ENCODE data around the gene CYP2D6.

Gene CYP2D6

DNA sequence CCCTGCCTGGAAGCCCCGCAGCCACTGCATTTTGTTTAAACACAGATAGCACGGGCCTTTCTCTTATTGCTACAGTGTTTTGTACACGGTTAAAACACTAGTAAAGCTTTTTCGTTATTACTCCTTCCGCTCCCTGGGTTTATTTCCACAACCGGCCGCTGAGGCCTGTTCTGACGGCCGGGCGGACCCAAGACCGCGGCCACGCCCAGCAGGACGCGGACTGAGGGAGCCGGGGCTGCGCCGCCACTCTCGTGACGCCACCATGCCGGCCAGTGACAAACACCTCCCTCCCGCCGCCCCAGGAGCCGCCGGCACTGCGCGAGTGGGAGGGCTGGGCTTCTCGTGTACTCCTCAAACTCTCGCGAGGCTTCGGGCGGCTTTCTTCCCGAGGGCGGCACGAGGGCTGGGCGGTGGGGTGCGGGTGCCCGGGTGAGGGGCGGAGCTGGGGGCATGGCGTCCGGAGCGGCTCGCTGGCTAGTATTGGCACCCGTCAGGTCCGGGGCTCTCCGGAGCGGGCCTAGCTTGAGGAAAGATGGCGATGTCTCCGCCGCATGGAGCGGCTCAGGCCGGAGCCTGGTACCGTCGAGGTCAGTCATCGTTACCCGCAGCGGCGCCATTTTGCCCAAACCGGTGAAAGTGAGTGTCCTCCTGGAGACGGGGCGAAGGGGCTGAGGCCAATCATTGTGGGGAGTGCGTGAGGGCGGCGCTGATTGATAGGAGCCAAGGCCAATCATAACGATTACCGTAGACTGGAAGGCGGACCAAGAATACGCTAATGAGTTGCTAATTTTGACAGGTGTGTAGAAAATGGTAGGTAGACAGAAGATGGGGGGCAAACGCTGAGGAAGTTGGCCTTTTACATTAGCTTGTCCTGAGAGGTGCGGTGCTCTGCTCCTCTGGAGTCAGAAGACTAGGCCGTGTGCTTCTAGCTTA is 51.0 kb downstream of the CYP2D6 start, which contains the start of gene SMDT1:
Gene SMDT1 (plus strand): TSS at position 382 of the 933 bp plus-strand sequence. CDS start 69 bp downstream, at position 451.
- DNase-seq = peak; percentile 99

GRCh38 chr22:42078469-42079318 is 51.9 kb downstream of the CYP2D6 start:
- no peak for DNase-seq

- no peak for DNase-seq
These were observed 53.0 kb downstream of the CYP2D6 start for GRCh38 chr22:42077486-42078125.

DNA sequence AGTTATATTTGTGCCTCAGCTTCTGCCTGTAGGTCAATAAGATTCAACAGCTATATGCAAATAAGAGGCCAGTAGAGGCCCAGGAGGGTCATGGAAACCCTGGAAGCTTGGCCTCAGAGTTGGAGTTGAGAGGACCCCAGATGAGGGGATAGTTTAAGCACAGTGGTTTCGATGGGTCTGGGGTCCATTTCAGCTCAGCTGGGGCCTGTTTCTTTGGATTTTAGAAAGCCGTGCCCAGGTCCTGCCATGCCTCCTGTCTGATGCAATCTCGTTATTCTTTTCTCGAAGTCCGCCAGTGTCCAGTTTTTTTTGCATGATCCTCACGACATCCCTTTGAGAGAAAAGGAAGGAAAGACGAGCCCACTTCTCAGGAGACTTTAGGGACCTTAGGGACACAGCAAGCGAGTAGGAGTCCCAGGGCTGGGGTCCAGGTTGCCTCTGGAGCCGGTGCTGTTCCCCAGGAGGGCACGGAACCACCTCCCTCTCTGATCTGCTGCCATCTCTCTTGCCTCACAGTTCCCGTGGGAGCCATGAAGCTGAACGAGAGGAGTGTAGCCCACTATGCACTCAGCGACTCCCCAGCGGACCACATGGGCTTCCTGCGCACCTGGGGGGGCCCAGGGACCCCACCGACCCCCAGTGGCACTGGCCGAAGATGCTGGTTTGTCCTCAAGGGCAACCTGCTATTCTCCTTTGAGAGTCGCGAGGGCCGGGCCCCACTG is 53.7 kb downstream of the CYP2D6 start:
- DNase-seq = no peak
